Ascending aorta (tissue), 2 donors: ENCODE results near the gene SLC6A4. TPM values are rescaled to one million over a fixed set of nuclear protein-coding genes. Genes with fewer than 3 reads are reported as not detected.

Source experiments
- DNase-seq, 2 donors: peaks; one replicate each; pipeline ENCODE4 v3.0.0-alpha.2; 2019; ENCODE audit warnings: low spot score in 2 of 2
- H3K27ac ChIP-seq, 2 donors: fragments of 200-600 bp; sonication (generic); one replicate each; pipeline ENCODE4 v1.5.1; 2016 to 2017; ENCODE audit warnings: mild to moderate bottlenecking in 1 of 2
- H3K27me3 ChIP-seq: fragments of 200-600 bp; sonication (generic); one replicate; pipeline ENCODE4 v1.5.1; 2017
- H3K36me3 ChIP-seq, 2 donors: fragments of 200-600 bp; sonication (generic); one replicate each; pipeline ENCODE4 v1.5.1; 2016
- H3K4me1 ChIP-seq, 2 donors: fragments of 200-600 bp; sonication (generic); one replicate each; pipeline ENCODE4 v1.5.1; 2016 to 2017; ENCODE audit warnings: mild to moderate bottlenecking in 1 of 2
- H3K4me3 ChIP-seq, 2 donors: fragments of 200-600 bp; sonication (generic); one replicate each; pipeline ENCODE4 v1.5.1; 2016 to 2017; ENCODE audit warnings: mild to moderate bottlenecking in 1 of 2
- H3K9me3 ChIP-seq, 2 donors: fragments of 200-600 bp; sonication (generic); one replicate each; pipeline ENCODE4 v1.5.1; 2016
- CTCF ChIP-seq, 3 experiments: fragments of 200-600 bp in 2 of 3; fragments of 450-650 bp in 1 of 3; sonication (generic) in 2 of 3; IDR thresholded peaks; one replicate each; pipeline ENCODE4 v1.5.1; 2016 to 2019; ENCODE audit warnings: antibody characterized with exemption in 3 of 3, mild to moderate bottlenecking in 1 of 3, moderate library complexity in 1 of 3
- intact Hi-C: fragments of 100-400 bp; cut with DNase I; formaldehyde crosslinking; loops from one replicate; pipeline ENCODE4 v1.15.1; 2023
- total RNA-seq: library from RNA; depleted of rRNA; stranded (reverse); fragments of >200 nt; gene quantifications from one replicate; pipeline ENCODE4 v1.1.0, GENCODE V29; 2016

SLC6A4 gene
- total RNA-seq, 1 donor from 2014 or later: 0.85 TPM

GRCh38 chr17:30219315-30219714 lies 16.2 kb downstream of the SLC6A4 start:
- H3K9me3 ChIP-seq: no peaks in the 10 kb centered on the region
- H3K4me1 ChIP-seq: no peaks in the 10 kb centered on the region
- no peak for DNase-seq
- H3K4me3 ChIP-seq: no peak overlapping the region
- no peaks in the 10 kb centered on the region for H3K27me3 ChIP-seq
- no peak for TF ChIP-seq CTCF (IDR thresholded peaks at IDR 0.05)
- no peak overlapping the region for H3K27ac ChIP-seq
- H3K36me3 ChIP-seq: no peaks in the 10 kb centered on the region
- intact Hi-C loops: no loop called here

- no peak for TF ChIP-seq CTCF (IDR thresholded peaks at IDR 0.05)
- Histone ChIP-seq H3K9me3 (no peaks in the 10 kb centered on the region), H3K4me3 (no peak overlapping the region), H3K27ac (no peak overlapping the region), H3K36me3 (no peaks in the 10 kb centered on the region), H3K27me3 (no peaks in the 10 kb centered on the region), H3K4me1 (no peaks in the 10 kb centered on the region)
- no peak for DNase-seq
- intact Hi-C loops: no loop called here
Measured at GRCh38 chr17:30218799-30219198, 16.7 kb downstream of the SLC6A4 start.

DNA sequence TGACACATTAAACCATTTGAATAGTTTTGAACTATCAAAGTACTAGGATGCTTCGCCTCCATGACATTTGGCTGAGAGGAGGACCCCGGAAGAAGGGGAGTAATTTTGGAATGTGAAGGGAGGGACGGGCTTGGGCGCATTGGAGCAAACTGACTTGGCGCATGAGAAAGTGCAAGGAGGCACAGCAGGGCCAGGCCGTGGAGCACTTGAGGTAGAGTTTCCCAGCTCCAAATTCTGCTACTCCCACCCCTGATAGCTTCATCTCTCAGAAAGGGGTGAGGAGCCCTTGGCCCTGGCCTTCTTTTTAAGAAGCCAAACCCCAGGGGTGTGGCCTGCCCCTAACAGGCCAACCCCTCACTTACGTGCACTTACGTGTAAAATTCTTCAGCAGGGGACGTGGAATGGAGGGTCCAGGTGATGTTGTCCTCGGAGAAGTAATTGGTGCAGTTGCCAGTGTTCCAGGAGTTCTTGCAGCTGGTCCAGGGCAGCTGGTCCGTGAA lies 17.7 kb downstream of the SLC6A4 start:
- no peak for TF ChIP-seq CTCF (IDR thresholded peaks at IDR 0.05)
- H3K4me1 ChIP-seq: no peaks in the 10 kb centered on the region
- no peak for DNase-seq
- no peaks in the 10 kb centered on the region for H3K9me3 ChIP-seq
- intact Hi-C loops: no loop called here
- no peaks in the 10 kb centered on the region for H3K27me3 ChIP-seq
- H3K4me3 ChIP-seq: no peak overlapping the region
- H3K27ac ChIP-seq: no peak overlapping the region
- H3K36me3 ChIP-seq: no peaks in the 10 kb centered on the region

DNA sequence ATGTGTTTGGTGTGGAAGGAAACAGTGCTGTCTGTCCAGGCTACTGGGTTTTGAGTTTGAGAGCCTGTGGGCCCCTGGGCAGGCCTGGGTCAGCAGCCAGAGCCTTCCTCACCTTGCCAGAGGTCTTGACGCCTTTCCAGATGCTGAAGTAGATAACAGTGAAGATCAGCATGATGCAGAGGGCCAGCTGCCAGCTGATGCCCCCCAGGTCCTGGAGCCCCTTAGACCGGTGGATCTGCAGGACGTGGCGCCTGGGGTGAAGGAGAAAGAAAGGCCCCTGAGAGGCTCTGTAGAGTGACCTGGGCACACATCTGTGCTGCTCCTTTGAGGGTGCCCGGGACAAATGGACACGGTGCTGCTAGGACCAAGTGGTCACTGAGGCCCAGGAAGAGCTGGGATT lies 18.4 kb downstream of the SLC6A4 start:
- intact Hi-C loops: no loop called here
- no peaks in the 10 kb centered on the region for H3K27me3 ChIP-seq
- no peaks in the 10 kb centered on the region for H3K4me1 ChIP-seq
- no peak for DNase-seq
- H3K4me3 ChIP-seq: no peak overlapping the region
- no peak for TF ChIP-seq CTCF (IDR thresholded peaks at IDR 0.05)
- H3K9me3 ChIP-seq: no peaks in the 10 kb centered on the region
- H3K27ac ChIP-seq: no peak overlapping the region
- no peaks in the 10 kb centered on the region for H3K36me3 ChIP-seq

GRCh38 chr17:30212750-30213149 lies 22.7 kb downstream of the SLC6A4 start:
- DNase-seq: no peak
- no peaks in the 10 kb centered on the region for H3K9me3 ChIP-seq
- no peaks in the 10 kb centered on the region for H3K27me3 ChIP-seq
- intact Hi-C loops: no loop called here
- H3K27ac ChIP-seq: no peak overlapping the region
- no peaks in the 10 kb centered on the region for H3K36me3 ChIP-seq
- H3K4me1 ChIP-seq: no peaks in the 10 kb centered on the region
- TF ChIP-seq CTCF (IDR thresholded peaks at IDR 0.05): no peak
- no peak overlapping the region for H3K4me3 ChIP-seq

GRCh38 chr17:30211371-30211770 lies 24.1 kb downstream of the SLC6A4 start:
- Histone ChIP-seq H3K27ac (no peak overlapping the region), H3K36me3 (no peaks in the 10 kb centered on the region), H3K27me3 (no peaks in the 10 kb centered on the region), H3K4me3 (no peak overlapping the region), H3K9me3 (no peaks in the 10 kb centered on the region), H3K4me1 (no peaks in the 10 kb centered on the region)
- no peak for DNase-seq
- TF ChIP-seq CTCF (IDR thresholded peaks at IDR 0.05): no peak
- intact Hi-C loops: no loop called here
